ENCODE data around the gene CACNA1E. TPM values are rescaled to one million over a fixed set of nuclear protein-coding genes. Genes with fewer than 3 reads are reported as not detected.

Gene CACNA1E
- total and polyA plus RNA-seq, 2 donors (not counting 1 experiment from before 2014, with no cell fraction given): 0.37 to 0.40 TPM

DNA sequence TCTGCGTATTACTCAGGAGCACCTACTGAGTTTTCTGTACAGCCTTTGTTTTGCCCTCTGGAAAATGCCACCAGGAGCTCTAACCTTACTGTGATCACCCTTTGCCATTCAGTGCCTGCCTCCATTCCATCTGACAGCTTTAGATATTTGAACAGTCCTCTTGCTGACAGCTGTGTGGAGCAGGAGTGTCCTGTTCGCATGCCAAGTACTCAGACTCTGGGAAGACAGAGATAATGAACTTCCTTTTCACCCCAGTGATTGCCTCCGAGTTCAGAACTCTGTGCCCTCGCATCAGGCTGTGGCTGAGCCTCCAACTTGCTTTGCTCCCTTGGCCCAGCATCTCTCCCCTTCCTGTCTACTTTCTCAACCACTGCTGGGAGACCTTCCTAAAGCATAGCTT is 74.0 kb downstream of the CACNA1E start:
- DNase-seq (no peak), ATAC-seq (ENCODE audit: low read depth) (no peak)
- no peak for TF ChIP-seq EZH2 (IDR thresholded peaks at IDR 0.05; ENCODE audit: borderline replicate concordance, insufficient read depth, low read depth, low read length, poor library complexity, severe bottlenecking)
- TF ChIP-seq, protein P1, sequence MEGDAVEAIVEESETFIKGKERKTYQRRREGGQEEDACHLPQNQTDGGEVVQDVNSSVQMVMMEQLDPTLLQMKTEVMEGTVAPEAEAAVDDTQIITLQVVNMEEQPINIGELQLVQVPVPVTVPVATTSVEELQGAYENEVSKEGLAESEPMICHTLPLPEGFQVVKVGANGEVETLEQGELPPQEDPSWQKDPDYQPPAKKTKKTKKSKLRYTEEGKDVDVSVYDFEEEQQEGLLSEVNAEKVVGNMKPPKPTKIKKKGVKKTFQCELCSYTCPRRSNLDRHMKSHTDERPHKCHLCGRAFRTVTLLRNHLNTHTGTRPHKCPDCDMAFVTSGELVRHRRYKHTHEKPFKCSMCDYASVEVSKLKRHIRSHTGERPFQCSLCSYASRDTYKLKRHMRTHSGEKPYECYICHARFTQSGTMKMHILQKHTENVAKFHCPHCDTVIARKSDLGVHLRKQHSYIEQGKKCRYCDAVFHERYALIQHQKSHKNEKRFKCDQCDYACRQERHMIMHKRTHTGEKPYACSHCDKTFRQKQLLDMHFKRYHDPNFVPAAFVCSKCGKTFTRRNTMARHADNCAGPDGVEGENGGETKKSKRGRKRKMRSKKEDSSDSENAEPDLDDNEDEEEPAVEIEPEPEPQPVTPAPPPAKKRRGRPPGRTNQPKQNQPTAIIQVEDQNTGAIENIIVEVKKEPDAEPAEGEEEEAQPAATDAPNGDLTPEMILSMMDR (IDR thresholded peaks at IDR 0.05): no peak
- ChIA-PET CTCF (no interaction called here), POLR2A (no interaction called here)
- H3K27me3 ChIP-seq (replicated peaks in 1 of 4; ENCODE audit: control extremely low read depth in 1 of 4, control insufficient read depth in 3 of 4, insufficient read depth in 4 of 4, low read length in 3 of 4): peaks cover 0 to 4% (median 0%) of the 10 kb centered on the region in 4 experiments
- intact Hi-C loops (cut with micrococcal nuclease): no loop called here
- Mint-ChIP-seq H3K27ac (no peak overlapping the region), H3K4me1 (no peaks in the 10 kb centered on the region), H3K4me3 (no peak overlapping the region), H3K9me3 (ENCODE audit: insufficient read depth) (no peaks in the 10 kb centered on the region), H3K27me3 (no peaks in the 10 kb centered on the region)
- no peaks in the 10 kb centered on the region for H4K20me1 ChIP-seq (ENCODE audit: control insufficient read depth, insufficient read depth, low read length, poor library complexity, severe bottlenecking)
- no peak overlapping the region for H3K27ac ChIP-seq (ENCODE audit: low read length in 2 of 2)
- no peak overlapping the region for H2AFZ ChIP-seq (ENCODE audit: insufficient read depth, low read depth, low read length, poor library complexity, severe bottlenecking)
- H3K4me2 ChIP-seq (replicated peaks; ENCODE audit: low read depth, low read length, poor library complexity, severe bottlenecking): no peak overlapping the region
- no peak overlapping the region for H3K9ac ChIP-seq (ENCODE audit: low read length)
- WGBS (ENCODE audit: insufficient coverage): 70% methylated on average over 4 of the region's 4 CpGs
- no peaks in the 10 kb centered on the region for H3K4me1 ChIP-seq (ENCODE audit: control insufficient read depth in 2 of 2, insufficient read depth in 2 of 2, low read length in 2 of 2)
- no peaks in the 10 kb centered on the region for H3K36me3 ChIP-seq (replicated peaks in 1 of 2; ENCODE audit: control extremely low read depth in 1 of 2, control insufficient read depth in 1 of 2, extremely low read depth in 1 of 2, insufficient read depth in 2 of 2, low read length in 1 of 2)
- no peak overlapping the region for H3K4me3 ChIP-seq (ENCODE audit: control extremely low read depth in 1 of 5, extremely low read depth in 1 of 5, insufficient read depth in 1 of 5, low read depth in 2 of 5, low read length in 4 of 5)
- H3K9me3 ChIP-seq (ENCODE audit: control extremely low read depth in 1 of 3, control insufficient read depth in 2 of 3, insufficient read depth in 1 of 3, low read length in 2 of 3): no peaks in the 10 kb centered on the region
- H3K79me2 ChIP-seq (ENCODE audit: control insufficient read depth, insufficient read depth, low read length): no peaks in the 10 kb centered on the region

DNA sequence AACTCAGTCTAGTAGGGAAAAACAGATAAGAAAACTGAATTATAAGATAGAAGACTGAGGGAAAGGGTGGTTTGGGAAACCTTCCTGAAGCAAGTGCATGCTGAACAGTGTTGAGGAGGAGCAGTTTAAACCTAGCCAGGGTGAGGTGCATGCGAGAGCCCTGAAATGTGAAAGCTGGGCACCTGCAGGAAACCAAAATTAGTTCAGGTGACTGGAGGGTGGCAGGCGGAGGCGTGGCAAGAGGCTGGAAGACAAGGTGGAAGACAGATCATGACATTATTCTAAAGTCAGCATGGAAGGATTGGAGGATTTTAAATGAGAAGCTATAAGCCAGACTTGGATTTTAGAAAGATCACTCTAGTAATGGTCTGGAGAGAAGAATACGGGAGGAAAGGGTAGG is 75.1 kb downstream of the CACNA1E start:
- H2AFZ ChIP-seq (ENCODE audit: insufficient read depth, low read depth, low read length, poor library complexity, severe bottlenecking): no peak overlapping the region
- H3K27ac ChIP-seq (ENCODE audit: low read length in 2 of 2): no peak overlapping the region
- no peak overlapping the region for H3K9ac ChIP-seq (ENCODE audit: low read length)
- DNase-seq (no peak), ATAC-seq (ENCODE audit: low read depth) (no peak)
- H3K4me3 ChIP-seq (ENCODE audit: control extremely low read depth in 1 of 5, extremely low read depth in 1 of 5, insufficient read depth in 1 of 5, low read depth in 2 of 5, low read length in 4 of 5): no peak overlapping the region
- Mint-ChIP-seq H3K9me3 (ENCODE audit: insufficient read depth) (no peaks in the 10 kb centered on the region), H3K4me1 (no peaks in the 10 kb centered on the region), H3K4me3 (no peak overlapping the region), H3K27ac (no peak overlapping the region), H3K27me3 (no peaks in the 10 kb centered on the region)
- WGBS (ENCODE audit: insufficient coverage): 98% methylated on average over 4 of the region's 4 CpGs
- POLR2A ChIA-PET: no interaction called here
- TF ChIP-seq, protein P1 (IDR thresholded peaks at IDR 0.05): no peak
- no peak for TF ChIP-seq EZH2 (IDR thresholded peaks at IDR 0.05; ENCODE audit: borderline replicate concordance, insufficient read depth, low read depth, low read length, poor library complexity, severe bottlenecking)
- no peaks in the 10 kb centered on the region for H3K36me3 ChIP-seq (replicated peaks in 1 of 2; ENCODE audit: control extremely low read depth in 1 of 2, control insufficient read depth in 1 of 2, extremely low read depth in 1 of 2, insufficient read depth in 2 of 2, low read length in 1 of 2)
- CTCF ChIA-PET: no interaction called here
- no peak overlapping the region for H3K4me2 ChIP-seq (replicated peaks; ENCODE audit: low read depth, low read length, poor library complexity, severe bottlenecking)
- H3K79me2 ChIP-seq (ENCODE audit: control insufficient read depth, insufficient read depth, low read length): no peaks in the 10 kb centered on the region
- H3K27me3 ChIP-seq (replicated peaks in 1 of 4; ENCODE audit: control extremely low read depth in 1 of 4, control insufficient read depth in 3 of 4, insufficient read depth in 4 of 4, low read length in 3 of 4): peaks cover 0 to 4% (median 0%) of the 10 kb centered on the region in 4 experiments
- intact Hi-C loops (cut with micrococcal nuclease): no loop called here
- no peaks in the 10 kb centered on the region for H3K4me1 ChIP-seq (ENCODE audit: control insufficient read depth in 2 of 2, insufficient read depth in 2 of 2, low read length in 2 of 2)
- H3K9me3 ChIP-seq (ENCODE audit: control extremely low read depth in 1 of 3, control insufficient read depth in 2 of 3, insufficient read depth in 1 of 3, low read length in 2 of 3): no peaks in the 10 kb centered on the region
- no peaks in the 10 kb centered on the region for H4K20me1 ChIP-seq (ENCODE audit: control insufficient read depth, insufficient read depth, low read length, poor library complexity, severe bottlenecking)
